GM19467 (cell line): ENCODE measurements around the gene ABCD4.

Source experiments
- ATAC-seq: cut with Tn5 transposase; IDR thresholded peaks from one replicate; pipeline ENCODE4 v1.9.1; 2021; ENCODE audit warnings: mild to moderate bottlenecking, moderate library complexity; ENCODE audit not compliant: unreplicated experiment

ABCD4 gene

GRCh38 chr14:74238974-74239847 lies 63.5 kb downstream of the ABCD4 start, which contains the start of gene VSX2:
TSS of gene VSX2 (plus strand) at chr14:74239449. CDS start at chr14:74239562, 113 bp downstream.
- no peak for ATAC-seq

- no peak for ATAC-seq
Observed at GRCh38 chr14:74237441-74237840, 65.3 kb downstream of the ABCD4 start.
